HEK293 (cell line): ENCODE measurements around the gene WHRN.
A peak's percentile ranks its signal among the peaks of the same experiment; 100 is the strongest.

Source experiments
- CTCF ChIA-PET: fragments of 350-600 bp; formaldehyde crosslinking; extraction: SDS; loops from one replicate; lab custom pipeline; 2021; ENCODE audit warnings: antibody characterized with exemption; lab: Yijun Ruan, JAX
- POLR2A ChIA-PET: fragments of 300-600 bp; formaldehyde crosslinking; extraction: SDS; loops from one replicate; lab custom pipeline; 2020; ENCODE audit warnings: antibody characterized with exemption, inconsistent platforms; lab: Yijun Ruan, JAX
- H3K27ac ChIP-seq: fragments of 200-500 bp; sonication (Bioruptor generic); 2 replicates; pipeline ENCODE4 v1.5.1; 2014; ENCODE audit warnings: low read depth, low read length, control low read depth, inconsistent platforms; ENCODE audit errors: extremely low read depth
- H3K36me3 ChIP-seq, 2 experiments: fragments of 200-500 bp in 1 of 2; sonication (Bioruptor generic) in 1 of 2; 1 replicate in 1 of 2; 2 replicates in 1 of 2; pipeline ENCODE4 v1.5.1; 2014 to 2017; ENCODE audit warnings: inconsistent platforms in 2 of 2, low read length in 2 of 2; ENCODE audit not compliant: control insufficient read depth in 2 of 2, insufficient read depth in 1 of 2
- H3K4me1 ChIP-seq: fragments of 200-500 bp; sonication (Bioruptor generic); 2 replicates; pipeline ENCODE4 v1.5.1; 2014; ENCODE audit warnings: mild to moderate bottlenecking, low read length, inconsistent platforms; ENCODE audit not compliant: control insufficient read depth, insufficient read depth
- H3K4me3 ChIP-seq: 2 replicates; pipeline ENCODE4 v1.5.1; 2011; ENCODE audit warnings: low read depth, mild to moderate bottlenecking, control low read depth, low read length, moderate library complexity
- H3K9me3 ChIP-seq: fragments of 200-500 bp; sonication (Bioruptor generic); 2 replicates; pipeline ENCODE4 v1.5.1; 2014; ENCODE audit warnings: low read depth, low read length, inconsistent platforms; ENCODE audit not compliant: control insufficient read depth, insufficient read depth
- BCL6B ChIP-seq: fragments of 450-650 bp; formaldehyde crosslinking; IDR thresholded peaks from 2 replicates; pipeline ENCODE4 v1.5.1; 2017; ENCODE audit warnings: missing biosample characterization, missing genetic modification characterization
- EGR2 ChIP-seq: fragments of 450-650 bp; formaldehyde crosslinking; IDR thresholded peaks from 2 replicates; pipeline ENCODE4 v1.5.1; 2016; ENCODE audit warnings: low read depth, missing biosample characterization, missing genetic modification characterization
- GLI2 ChIP-seq: fragments of 450-650 bp; formaldehyde crosslinking; IDR thresholded peaks from 2 replicates; pipeline ENCODE4; 2017; ENCODE audit warnings: missing biosample characterization, missing genetic modification characterization, low read depth, borderline replicate concordance
- GLIS1 ChIP-seq: fragments of 450-650 bp; formaldehyde crosslinking; IDR thresholded peaks from 2 replicates; pipeline ENCODE4 v1.5.1; 2016; ENCODE audit warnings: missing biosample characterization, missing genetic modification characterization
- GLIS2 ChIP-seq: fragments of 450-650 bp; formaldehyde crosslinking; IDR thresholded peaks from 2 replicates; pipeline ENCODE4 v1.5.1; 2016; ENCODE audit warnings: missing biosample characterization, missing genetic modification characterization
- KLF8 ChIP-seq: fragments of 450-650 bp; formaldehyde crosslinking; IDR thresholded peaks from 2 replicates; pipeline ENCODE4 v1.5.1; 2016; ENCODE audit warnings: missing biosample characterization, missing genetic modification characterization
- MZF1 ChIP-seq: fragments of 450-650 bp; formaldehyde crosslinking; IDR thresholded peaks from 2 replicates; pipeline ENCODE4 v1.5.1; 2017; ENCODE audit warnings: missing biosample characterization, missing genetic modification characterization, borderline replicate concordance
- PRDM6 ChIP-seq: fragments of 450-650 bp; formaldehyde crosslinking; IDR thresholded peaks from 2 replicates; pipeline ENCODE4 v1.5.1; 2017; ENCODE audit warnings: missing biosample characterization, missing genetic modification characterization
- TCF7L2 ChIP-seq: IDR thresholded peaks from 2 replicates; pipeline ENCODE4 v1.6.1; 2011; ENCODE audit warnings: low read depth, mild to moderate bottlenecking, inconsistent platforms, low read length, moderate library complexity, borderline replicate concordance
- ZBTB11 ChIP-seq: fragments of 450-650 bp; formaldehyde crosslinking; conservative IDR thresholded peaks from 2 replicates; pipeline ENCODE4 v1.5.1; 2016; ENCODE audit warnings: low read depth, missing biosample characterization, missing genetic modification characterization
- ZBTB44 ChIP-seq: fragments of 450-650 bp; IDR thresholded peaks from 2 replicates; pipeline ENCODE4 v1.5.1; 2018; ENCODE audit warnings: missing biosample characterization, mild to moderate bottlenecking, missing genetic modification characterization
- ZBTB8A ChIP-seq: fragments of 450-650 bp; formaldehyde crosslinking; IDR thresholded peaks from 2 replicates; pipeline ENCODE4 v1.5.1; 2016; ENCODE audit warnings: missing biosample characterization, missing genetic modification characterization
- ZFHX2 ChIP-seq: fragments of 450-650 bp; formaldehyde crosslinking; conservative IDR thresholded peaks from 2 replicates; pipeline ENCODE4 v1.5.1; 2016; ENCODE audit warnings: missing biosample characterization, missing genetic modification characterization
- ZIC2 ChIP-seq: fragments of 450-650 bp; formaldehyde crosslinking; IDR thresholded peaks from 2 replicates; pipeline ENCODE4 v1.5.1; 2016; ENCODE audit warnings: missing biosample characterization, missing genetic modification characterization
- ZNF121 ChIP-seq: fragments of 450-650 bp; formaldehyde crosslinking; IDR thresholded peaks from 2 replicates; pipeline ENCODE4 v1.5.1; 2016; ENCODE audit warnings: missing biosample characterization, missing genetic modification characterization
- ZNF157 ChIP-seq: fragments of 450-650 bp; formaldehyde crosslinking; IDR thresholded peaks from 2 replicates; pipeline ENCODE4 v1.5.1; 2016; ENCODE audit warnings: missing biosample characterization, missing genetic modification characterization
- ZNF23 ChIP-seq: fragments of 450-650 bp; formaldehyde crosslinking; IDR thresholded peaks from 2 replicates; pipeline ENCODE4 v1.5.1; 2016; ENCODE audit warnings: missing biosample characterization, missing genetic modification characterization, borderline replicate concordance
- ZNF26 ChIP-seq: fragments of 450-650 bp; formaldehyde crosslinking; IDR thresholded peaks from 2 replicates; pipeline ENCODE4 v1.5.1; 2016; ENCODE audit warnings: missing biosample characterization, missing genetic modification characterization
- ZNF335 ChIP-seq: fragments of 450-650 bp; formaldehyde crosslinking; conservative IDR thresholded peaks from 2 replicates; pipeline ENCODE4 v1.5.1; 2016; ENCODE audit warnings: missing biosample characterization, missing genetic modification characterization
- ZNF366 ChIP-seq: fragments of 450-650 bp; formaldehyde crosslinking; conservative IDR thresholded peaks from 2 replicates; pipeline ENCODE4 v1.5.1; 2016; ENCODE audit warnings: missing biosample characterization, missing genetic modification characterization
- ZNF529 ChIP-seq: fragments of 450-650 bp; formaldehyde crosslinking; IDR thresholded peaks from 2 replicates; pipeline ENCODE4 v1.5.1; 2017; ENCODE audit warnings: missing genetic modification characterization, missing biosample characterization; ENCODE audit not compliant: insufficient replicate concordance
- ZNF560 ChIP-seq: fragments of 450-650 bp; formaldehyde crosslinking; IDR thresholded peaks from 2 replicates; pipeline ENCODE4 v1.5.1; 2017; ENCODE audit warnings: missing biosample characterization, missing genetic modification characterization, borderline replicate concordance
- ZNF561 ChIP-seq: fragments of 450-650 bp; IDR thresholded peaks from 2 replicates; pipeline ENCODE4 v1.5.1; 2018; ENCODE audit warnings: missing biosample characterization, missing genetic modification characterization, borderline replicate concordance
- ZNF571 ChIP-seq: fragments of 450-650 bp; formaldehyde crosslinking; IDR thresholded peaks from 2 replicates; pipeline ENCODE4 v1.5.0; 2017; ENCODE audit warnings: missing biosample characterization, missing genetic modification characterization
- ZNF701 ChIP-seq: fragments of 450-650 bp; formaldehyde crosslinking; IDR thresholded peaks from 2 replicates; pipeline ENCODE4 v1.5.1; 2016; ENCODE audit warnings: missing biosample characterization, missing genetic modification characterization
- ZSCAN23 ChIP-seq: fragments of 450-650 bp; formaldehyde crosslinking; IDR thresholded peaks from 2 replicates; pipeline ENCODE4 v1.5.1; 2016; ENCODE audit warnings: missing biosample characterization, missing genetic modification characterization

WHRN gene

GRCh38 chr9:114460513-114461199 is 44.6 kb downstream of the WHRN start:
- Histone ChIP-seq H3K27ac (no peak overlapping the region), H3K36me3 (peaks cover 0 to 2% of the 10 kb centered on the region in 2 experiments; a peak in 1 of 3 replicates), H3K9me3 (no peaks in the 10 kb centered on the region), H3K4me3 (no peak overlapping the region), H3K4me1 (no peaks in the 10 kb centered on the region)
- TF ChIP-seq TCF7L2: no peak
- TF ChIP-seq KLF8 (tag by site-specific recombination): no peak
- TF ChIP-seq EGR2 (tag by site-specific recombination): peak; percentile 18; the same call in 1 of the 2 replicates
- TF ChIP-seq ZBTB8A (tag by site-specific recombination): 0 out of 2 replicates have a peak, but pooled peaks have one; percentile 13
- no peak for TF ChIP-seq ZSCAN23
- TF ChIP-seq PRDM6 (tag by site-specific recombination): peak; percentile 34; the same call in 1 of the 2 replicates
- TF ChIP-seq ZNF571 (tag by site-specific recombination): no peak
- TF ChIP-seq ZIC2: peak; percentile 99
- TF ChIP-seq GLIS1: peak; percentile 55
- TF ChIP-seq GLI2 (tag by site-specific recombination): no peak
- no peak for TF ChIP-seq ZNF366 (tag by site-specific recombination)
- peak; percentile 70 for TF ChIP-seq ZFHX2 (tag by site-specific recombination)
- ChIA-PET POLR2A (no interaction called here), CTCF (no interaction called here)

GRCh38 chr9:114459464-114459863 is 45.8 kb downstream of the WHRN start:
- no peaks in the 10 kb centered on the region for H3K4me1 ChIP-seq
- TF ChIP-seq ZNF23 (no peak), ZNF529 (no peak), ZBTB44 (tag by site-specific recombination) (no peak), MZF1 (tag by site-specific recombination) (no peak), ZBTB11 (tag by site-specific recombination) (no peak), ZNF701 (tag by site-specific recombination) (no peak), ZNF560 (tag by site-specific recombination) (no peak), GLIS2 (tag by site-specific recombination) (no peak), ZBTB8A (tag by site-specific recombination) (no peak), ZNF335 (tag by site-specific recombination) (no peak), ZNF561 (no peak), ZNF157 (no peak), BCL6B (no peak), ZNF26 (tag by site-specific recombination) (no peak), ZNF121 (tag by site-specific recombination) (no peak)

More at GRCh38 chr9:114459464-114459863, 45.8 kb downstream of the WHRN start:
- ChIA-PET POLR2A (no interaction called here), CTCF (no interaction called here)
- Histone ChIP-seq H3K9me3 (no peaks in the 10 kb centered on the region), H3K27ac (no peak overlapping the region), H3K4me3 (no peak overlapping the region), H3K36me3 (no peaks in the 10 kb centered on the region)
